Measurements from ENCODE around the gene ZNF609. TPM values are rescaled to one million over a fixed set of nuclear protein-coding genes. Genes with fewer than 3 reads are reported as not detected.

The ZNF609 gene
- total and polyA plus RNA-seq, 2 experiments from 2014 or later = 12.5 to 23.0 TPM

GRCh38 chr15:64423970-64424369, 36.4 kb upstream of the ZNF609 start:
- Histone ChIP-seq H3K9me3 (ENCODE audit: low read depth) (no peaks in the 10 kb centered on the region), H3K4me1 (ENCODE audit: insufficient read depth) (no peaks in the 10 kb centered on the region), H2AFZ (no peak overlapping the region), H3K36me3 (replicated peaks; ENCODE audit: insufficient read depth, low read depth) (no peaks in the 10 kb centered on the region), H3K4me2 (no peak overlapping the region), H3K79me2 (no peaks in the 10 kb centered on the region), H3K27me3 (no peaks in the 10 kb centered on the region), H4K20me1 (ENCODE audit: insufficient read depth, poor library complexity, severe bottlenecking) (no peaks in the 10 kb centered on the region), H3K27ac (no peak overlapping the region), H3K9me2 (replicated peaks; ENCODE audit: insufficient read depth) (no peaks in the 10 kb centered on the region), H3K4me3 (no peak overlapping the region)
- 91% methylated on average over 6 of the region's 6 CpGs for WGBS (ENCODE audit: low lambda C conversion rate, missing lambda C conversion rate)
- no peak for TF ChIP-seq CTCF (IDR thresholded peaks at IDR 0.05; ENCODE audit: poor library complexity)
- no peak for TF ChIP-seq EZH2phosphoT487 (IDR thresholded peaks at IDR 0.05; ENCODE audit: low read depth, severe bottlenecking, unreplicated experiment)
- no peak for DNase-seq (ENCODE audit: low spot score)

- whole genome bisulfite sequencing (ENCODE audit: low lambda C conversion rate, missing lambda C conversion rate) = 96% methylated on average over 3 of the region's 3 CpGs
- H2AFZ ChIP-seq = no peak overlapping the region
- H3K9me3 ChIP-seq (ENCODE audit: low read depth) = no peaks in the 10 kb centered on the region
- H3K4me1 ChIP-seq (ENCODE audit: insufficient read depth) = no peaks in the 10 kb centered on the region
- H3K79me2 ChIP-seq = no peaks in the 10 kb centered on the region
- H3K4me2 ChIP-seq = no peak overlapping the region
- no peak overlapping the region for H3K27ac ChIP-seq
- H3K27me3 ChIP-seq = no peaks in the 10 kb centered on the region
- no peaks in the 10 kb centered on the region for H3K36me3 ChIP-seq (replicated peaks; ENCODE audit: insufficient read depth, low read depth)
- no peak for DNase-seq (ENCODE audit: low spot score)
- no peaks in the 10 kb centered on the region for H4K20me1 ChIP-seq (ENCODE audit: insufficient read depth, poor library complexity, severe bottlenecking)
- TF ChIP-seq EZH2phosphoT487 (IDR thresholded peaks at IDR 0.05; ENCODE audit: low read depth, severe bottlenecking, unreplicated experiment) (no peak), CTCF (IDR thresholded peaks at IDR 0.05; ENCODE audit: poor library complexity) (no peak), EZH2 (IDR thresholded peaks at IDR 0.05; ENCODE audit: borderline replicate concordance) (no peak)
- no peaks in the 10 kb centered on the region for H3K9me2 ChIP-seq (replicated peaks; ENCODE audit: insufficient read depth)
- no peak overlapping the region for H3K4me3 ChIP-seq
These were observed 35.2 kb upstream of the ZNF609 start for GRCh38 chr15:64425221-64425620.

- Histone ChIP-seq H4K20me1 (ENCODE audit: insufficient read depth, poor library complexity, severe bottlenecking) (no peaks in the 10 kb centered on the region), H3K9me2 (replicated peaks; ENCODE audit: insufficient read depth) (no peaks in the 10 kb centered on the region), H3K27ac (no peak overlapping the region), H3K27me3 (no peaks in the 10 kb centered on the region), H3K79me2 (no peaks in the 10 kb centered on the region), H3K4me2 (no peak overlapping the region), H3K4me1 (ENCODE audit: insufficient read depth) (no peaks in the 10 kb centered on the region), H3K36me3 (replicated peaks; ENCODE audit: insufficient read depth, low read depth) (no peaks in the 10 kb centered on the region), H3K4me3 (no peak overlapping the region), H2AFZ (no peak overlapping the region), H3K9me3 (ENCODE audit: low read depth) (no peaks in the 10 kb centered on the region)
- peak; percentile 55 for DNase-seq (ENCODE audit: low spot score)
- whole genome bisulfite sequencing (ENCODE audit: low lambda C conversion rate, missing lambda C conversion rate) = 86% methylated on average over 7 of the region's 7 CpGs
- peak; percentile 58 for TF ChIP-seq CTCF (IDR thresholded peaks at IDR 0.05; ENCODE audit: poor library complexity)
- no peak for TF ChIP-seq EZH2phosphoT487 (IDR thresholded peaks at IDR 0.05; ENCODE audit: low read depth, severe bottlenecking, unreplicated experiment)
- TF ChIP-seq EZH2 (IDR thresholded peaks at IDR 0.05; ENCODE audit: borderline replicate concordance) = no peak
These were observed 33.4 kb upstream of the ZNF609 start for GRCh38 chr15:64426845-64427465.

- H3K9me2 ChIP-seq (replicated peaks; ENCODE audit: insufficient read depth) = no peaks in the 10 kb centered on the region
- H3K9me3 ChIP-seq (ENCODE audit: low read depth) = no peaks in the 10 kb centered on the region
- no peaks in the 10 kb centered on the region for H3K27me3 ChIP-seq
- H4K20me1 ChIP-seq (ENCODE audit: insufficient read depth, poor library complexity, severe bottlenecking) = no peaks in the 10 kb centered on the region
- TF ChIP-seq EZH2phosphoT487 (IDR thresholded peaks at IDR 0.05; ENCODE audit: low read depth, severe bottlenecking, unreplicated experiment) = no peak
- no peak for TF ChIP-seq CTCF (IDR thresholded peaks at IDR 0.05; ENCODE audit: poor library complexity)
- no peak for TF ChIP-seq EZH2 (IDR thresholded peaks at IDR 0.05; ENCODE audit: borderline replicate concordance)
- H3K36me3 ChIP-seq (replicated peaks; ENCODE audit: insufficient read depth, low read depth) = no peaks in the 10 kb centered on the region
- no peaks in the 10 kb centered on the region for H3K79me2 ChIP-seq
- H3K4me3 ChIP-seq = no peak overlapping the region
- H3K4me2 ChIP-seq = no peak overlapping the region
- no peaks in the 10 kb centered on the region for H3K4me1 ChIP-seq (ENCODE audit: insufficient read depth)
- H2AFZ ChIP-seq = no peak overlapping the region
- no peak overlapping the region for H3K27ac ChIP-seq
- DNase-seq (ENCODE audit: low spot score) = no peak
These were observed 30.9 kb upstream of the ZNF609 start for GRCh38 chr15:64429448-64429847.
